Activated CD8-positive, alpha-beta memory T cell treated with anti-CD3 and anti-CD28 coated beads, Interleukin-2, amount 10 ng/mL, durations not matched to agents 7 days and 5 days (primary cell): Measurements from ENCODE around the gene CCDC194. TPM values are rescaled to one million over a fixed set of nuclear protein-coding genes. Genes with fewer than 3 reads are reported as not detected.

Experiments
- ATAC-seq: fragments of 150-1000 bp; cut with Tn5 transposase; one replicate; pipeline ENCODE4 v1.10.0; 2021; ENCODE audit warnings: moderate library complexity
- CTCF ChIA-PET: fragments of 350-600 bp; sonication (Branson Sonifier 250); formaldehyde crosslinking; loops from one replicate; lab custom pipeline; 2021; ENCODE audit warnings: antibody characterized with exemption; lab: Charles Lee
- DNase-seq: peaks from one replicate; pipeline ENCODE4 v3.0.0-alpha.2; 2020
- H3K27ac Mint-ChIP-seq: one replicate; pipeline ENCODE4 v1.8.0; 2021; ENCODE audit warnings: mild to moderate bottlenecking, mixed read lengths
- H3K27me3 Mint-ChIP-seq: one replicate; pipeline ENCODE4 v1.8.0; 2021; ENCODE audit warnings: mixed read lengths
- H3K36me3 Mint-ChIP-seq: one replicate; pipeline ENCODE4 v1.8.0; 2021; ENCODE audit warnings: mild to moderate bottlenecking, mixed read lengths
- H3K4me1 Mint-ChIP-seq: one replicate; pipeline ENCODE4 v1.8.0; 2021; ENCODE audit warnings: mixed read lengths
- H3K4me3 Mint-ChIP-seq: one replicate; pipeline ENCODE4 v1.8.0; 2021; ENCODE audit warnings: mild to moderate bottlenecking, moderate library complexity, mixed read lengths
- H3K9me3 Mint-ChIP-seq: one replicate; pipeline ENCODE4 v1.8.0; 2022; ENCODE audit warnings: low read depth, mixed read lengths
- total RNA-seq, 2 experiments: library from RNA; stranded (reverse); gene quantifications; one replicate each; pipeline ENCODE4 v1.2.3, GENCODE V29; 2021

CCDC194 gene
- total RNA-seq, 2 experiments from 2014 or later, result 4.3 to 5.9 TPM

GRCh38 chr19:17419621-17420474, 25.9 kb upstream of the CCDC194 start, which contains the start of gene MVB12A:
TSS of gene MVB12A (plus strand) at chr19:17420047. CDS start at chr19:17420136, 89 bp downstream.
- Mint-ChIP-seq H3K27me3 (no peaks in the 10 kb centered on the region), H3K4me3 (peak within 1 kb of the TSS; percentile 87), H3K36me3 (peaks cover 17% of the 10 kb centered on the region), H3K27ac (peak within 1 kb of the TSS; percentile 93), H3K9me3 (no peaks in the 10 kb centered on the region), H3K4me1 (peaks cover 21% of the 10 kb centered on the region)
- peak; percentile 97 for DNase-seq
- CTCF ChIA-PET, result interaction anchor here (0.6 to 2.6 kb wide), 14 partner anchors 9 to 297 kb away, joined by 3 to 11 read pairs (median 4); partner anchors contain the start of genes BST2, MRPL34 and PGLS
- ATAC-seq, result peak; percentile 95

GRCh38 chr19:17419154-17419620, 25.2 kb upstream of the CCDC194 start:
- Mint-ChIP-seq H3K27me3 (no peaks in the 10 kb centered on the region), H3K4me3 (peak overlapping the region; percentile 87), H3K9me3 (no peaks in the 10 kb centered on the region), H3K4me1 (peaks cover 18% of the 10 kb centered on the region), H3K27ac (peak overlapping the region; percentile 93), H3K36me3 (peaks cover 19% of the 10 kb centered on the region)
- DNase-seq (no peak), ATAC-seq (no peak)
- CTCF ChIA-PET, result interaction anchor here (0.8 to 2.1 kb wide), 13 partner anchors 10 to 114 kb away, joined by 3 to 11 read pairs (median 4); partner anchors contain the start of genes BST2, MRPL34 and PGLS

- DNase-seq (no peak), ATAC-seq (no peak)
- Mint-ChIP-seq H3K4me1 (peaks cover 18% of the 10 kb centered on the region), H3K27me3 (no peaks in the 10 kb centered on the region), H3K4me3 (peak overlapping the region; percentile 87), H3K27ac (peak overlapping the region; percentile 93), H3K36me3 (peaks cover 19% of the 10 kb centered on the region), H3K9me3 (no peaks in the 10 kb centered on the region)
- CTCF ChIA-PET, result interaction anchor here (1.0 to 2.1 kb wide), 4 partner anchors 12 to 78 kb away, joined by 3 to 11 read pairs (median 5); partner anchors contain the start of gene BST2
Observed at GRCh38 chr19:17418710-17419109, 24.7 kb upstream of the CCDC194 start.

GRCh38 chr19:17415121-17415520, 21.1 kb upstream of the CCDC194 start:
- no peak overlapping the region for H3K27ac Mint-ChIP-seq
- no peaks in the 10 kb centered on the region for H3K27me3 Mint-ChIP-seq
- peaks cover 22% of the 10 kb centered on the region for H3K4me1 Mint-ChIP-seq
- CTCF ChIA-PET, result no interaction called here
- ATAC-seq (no peak), DNase-seq (no peak)
- no peak overlapping the region for H3K4me3 Mint-ChIP-seq
- H3K9me3 Mint-ChIP-seq, result no peaks in the 10 kb centered on the region
- H3K36me3 Mint-ChIP-seq, result peaks cover 29% of the 10 kb centered on the region

GRCh38 chr19:17414097-17414496, 20.1 kb upstream of the CCDC194 start:
- no peaks in the 10 kb centered on the region for H3K9me3 Mint-ChIP-seq
- no peak overlapping the region for H3K27ac Mint-ChIP-seq
- CTCF ChIA-PET, result no interaction called here
- H3K4me1 Mint-ChIP-seq, result peaks cover 17% of the 10 kb centered on the region
- DNase-seq (no peak), ATAC-seq (no peak)
- no peaks in the 10 kb centered on the region for H3K27me3 Mint-ChIP-seq
- peaks cover 29% of the 10 kb centered on the region for H3K36me3 Mint-ChIP-seq
- no peak overlapping the region for H3K4me3 Mint-ChIP-seq

- H3K27me3 Mint-ChIP-seq, result no peaks in the 10 kb centered on the region
- H3K9me3 Mint-ChIP-seq, result no peaks in the 10 kb centered on the region
- peaks cover 29% of the 10 kb centered on the region for H3K36me3 Mint-ChIP-seq
- no peak for DNase-seq
- CTCF ChIA-PET, result interaction anchor here (0.6 to 1.7 kb wide), 2 partner anchors 14 to 26 kb away, joined by 4 to 5 read pairs; no protein-coding TSS in a partner anchor
- peaks cover 25% of the 10 kb centered on the region for H3K4me1 Mint-ChIP-seq
- no peak overlapping the region for H3K4me3 Mint-ChIP-seq
- no peak for ATAC-seq
- H3K27ac Mint-ChIP-seq, result no peak overlapping the region
Observed at GRCh38 chr19:17411801-17412200, 17.8 kb upstream of the CCDC194 start.

- H3K9me3 Mint-ChIP-seq, result no peaks in the 10 kb centered on the region
- CTCF ChIA-PET, result interaction anchor here (2.0 kb wide), 1 partner anchor 10 kb away, joined by 6 read pairs; the partner anchor contains the start of gene MVB12A
- ATAC-seq (no peak), DNase-seq (no peak)
- no peaks in the 10 kb centered on the region for H3K27me3 Mint-ChIP-seq
- peaks cover 30% of the 10 kb centered on the region for H3K4me1 Mint-ChIP-seq
- H3K4me3 Mint-ChIP-seq, result no peak overlapping the region
- peak overlapping the region; percentile 43 for H3K27ac Mint-ChIP-seq
- H3K36me3 Mint-ChIP-seq, result peaks cover 29% of the 10 kb centered on the region
Observed at GRCh38 chr19:17409990-17410389, 16.0 kb upstream of the CCDC194 start.

GRCh38 chr19:17406887-17407196, 12.8 kb upstream of the CCDC194 start:
- H3K4me1 Mint-ChIP-seq, result peaks cover 32% of the 10 kb centered on the region
- H3K36me3 Mint-ChIP-seq, result peaks cover 39% of the 10 kb centered on the region
- DNase-seq, result peak; percentile 47
- H3K27me3 Mint-ChIP-seq, result no peaks in the 10 kb centered on the region
- no peak for ATAC-seq
- H3K9me3 Mint-ChIP-seq, result no peaks in the 10 kb centered on the region
- peak overlapping the region; percentile 97 for H3K27ac Mint-ChIP-seq
- CTCF ChIA-PET, result interaction anchor here (0.7 to 2.4 kb wide), 8 partner anchors 12 to 199 kb away, joined by 3 to 11 read pairs (median 4); partner anchors contain the start of gene MVB12A
- peak overlapping the region; percentile 94 for H3K4me3 Mint-ChIP-seq

GRCh38 chr19:17406046-17406886, 12.3 kb upstream of the CCDC194 start:
- H3K36me3 Mint-ChIP-seq, result peaks cover 39% of the 10 kb centered on the region
- ATAC-seq (peak; percentile 17), DNase-seq (peak; percentile 88)
- H3K27me3 Mint-ChIP-seq, result no peaks in the 10 kb centered on the region
- CTCF ChIA-PET, result interaction anchor here (0.7 to 3.8 kb wide), 16 partner anchors 11 to 200 kb away, joined by 3 to 20 read pairs (median 4); partner anchors contain the start of genes MRPL34 and MVB12A
- H3K4me1 Mint-ChIP-seq, result peaks cover 32% of the 10 kb centered on the region
- peak overlapping the region; percentile 94 for H3K4me3 Mint-ChIP-seq
- H3K27ac Mint-ChIP-seq, result peak overlapping the region; percentile 97
- H3K9me3 Mint-ChIP-seq, result no peaks in the 10 kb centered on the region

GRCh38 chr19:17405250-17406045, 11.5 kb upstream of the CCDC194 start, which contains the start of gene BST2:
TSS of gene BST2 (minus strand) at chr19:17405630. CDS start at chr19:17405575, 55 bp downstream.
- DNase-seq (peak; percentile 85), ATAC-seq (peak; percentile 88)
- Mint-ChIP-seq H3K36me3 (peaks cover 41% of the 10 kb centered on the region), H3K27me3 (no peaks in the 10 kb centered on the region), H3K27ac (peak within 1 kb of the TSS; percentile 97), H3K9me3 (no peaks in the 10 kb centered on the region), H3K4me3 (peak within 1 kb of the TSS; percentile 94), H3K4me1 (peaks cover 32% of the 10 kb centered on the region)
- CTCF ChIA-PET, result interaction anchor here (0.6 to 3.8 kb wide), 14 partner anchors 10 to 113 kb away, joined by 3 to 20 read pairs (median 4); partner anchors contain the start of genes MRPL34 and MVB12A

- Mint-ChIP-seq H3K9me3 (no peaks in the 10 kb centered on the region), H3K4me3 (peak overlapping the region; percentile 94), H3K27me3 (no peaks in the 10 kb centered on the region), H3K36me3 (peaks cover 41% of the 10 kb centered on the region), H3K4me1 (peaks cover 32% of the 10 kb centered on the region), H3K27ac (peak overlapping the region; percentile 97)
- CTCF ChIA-PET, result interaction anchor here (0.6 to 3.8 kb wide), 11 partner anchors 11 to 112 kb away, joined by 3 to 20 read pairs (median 6); partner anchors contain the start of gene MRPL34
- DNase-seq (peak; percentile 44), ATAC-seq (no peak)
Observed at GRCh38 chr19:17404621-17405249, 10.7 kb upstream of the CCDC194 start.
